HepG2 (cell line): ENCODE results near the gene SIRPA. TPM values are rescaled to one million over a fixed set of nuclear protein-coding genes. Genes with fewer than 3 reads are reported as not detected.
A peak's percentile ranks its signal among the peaks of the same experiment; 100 is the strongest.

Experiments
- AKNA ChIP-seq: sonication (generic); formaldehyde crosslinking; IDR thresholded peaks from 2 replicates; pipeline ENCODE4 v1.4.0; 2020; ENCODE audit warnings: missing genetic modification reagents, borderline replicate concordance
- ATAD3A ChIP-seq: sonication (generic); formaldehyde crosslinking; IDR thresholded peaks from 2 replicates; pipeline ENCODE4 v1.4.0; 2020; ENCODE audit warnings: missing genetic modification reagents
- NAIF1 ChIP-seq: sonication (generic); formaldehyde crosslinking; IDR thresholded peaks from 2 replicates; pipeline ENCODE4 v1.5.0; 2020; ENCODE audit warnings: mild to moderate bottlenecking, missing genetic modification reagents, borderline replicate concordance
- NFE2 ChIP-seq: sonication (generic); formaldehyde crosslinking; IDR thresholded peaks from 2 replicates; pipeline ENCODE4 v1.4.0; 2020; ENCODE audit warnings: missing genetic modification reagents
- NR2C2 ChIP-seq: sonication (generic); formaldehyde crosslinking; IDR thresholded peaks from 2 replicates; pipeline ENCODE4 v1.4.0; 2020; ENCODE audit warnings: missing genetic modification reagents, mild to moderate bottlenecking, moderate library complexity, borderline replicate concordance
- NR3C1 ChIP-seq: sonication (generic); formaldehyde crosslinking; IDR thresholded peaks from 2 replicates; pipeline ENCODE4 v1.4.0; 2020; ENCODE audit warnings: missing genetic modification reagents
- PHF8 ChIP-seq: sonication (generic); formaldehyde crosslinking; IDR thresholded peaks from 2 replicates; pipeline ENCODE4 v1.5.0; 2020; ENCODE audit warnings: missing genetic modification reagents
- SIN3B ChIP-seq: fragments of 150-350 bp; IDR thresholded peaks from 2 replicates; pipeline ENCODE4 v1.6.1; 2014; ENCODE audit warnings: low read length
- SIX1 ChIP-seq: sonication (generic); formaldehyde crosslinking; IDR thresholded peaks from 2 replicates; pipeline ENCODE4 v1.4.0; 2020; ENCODE audit warnings: missing genetic modification reagents, borderline replicate concordance
- U2AF2 ChIP-seq: fragments of 200-400 bp; formaldehyde crosslinking; IDR thresholded peaks from 2 replicates; pipeline ENCODE4 v1.6.1; 2017; ENCODE audit warnings: low read depth, mild to moderate bottlenecking, low read length
- ZBTB20 ChIP-seq: sonication (generic); formaldehyde crosslinking; IDR thresholded peaks from 2 replicates; pipeline ENCODE4 v1.8.1; 2023; ENCODE audit warnings: missing genetic modification reagents, low read depth, mild to moderate bottlenecking, borderline replicate concordance
- ZNF124 ChIP-seq: sonication (generic); formaldehyde crosslinking; IDR thresholded peaks from 2 replicates; pipeline ENCODE4 v1.4.0; 2020; ENCODE audit warnings: missing genetic modification reagents
- ZNF329 ChIP-seq: sonication (generic); formaldehyde crosslinking; IDR thresholded peaks from 2 replicates; pipeline ENCODE4 v1.9.0; 2021; ENCODE audit warnings: low read depth, mild to moderate bottlenecking, missing genetic modification reagents
- ZNF362 ChIP-seq: sonication (generic); formaldehyde crosslinking; IDR thresholded peaks from 2 replicates; pipeline ENCODE4 v1.4.0; 2020; ENCODE audit warnings: missing genetic modification reagents, mild to moderate bottlenecking, borderline replicate concordance
- ZNF576 ChIP-seq: sonication (generic); formaldehyde crosslinking; IDR thresholded peaks from 2 replicates; pipeline ENCODE4 v1.4.0; 2020; ENCODE audit warnings: mild to moderate bottlenecking, missing genetic modification reagents
- ZNF678 ChIP-seq: sonication (generic); formaldehyde crosslinking; IDR thresholded peaks from 2 replicates; pipeline ENCODE4 v1.4.0; 2020; ENCODE audit warnings: mild to moderate bottlenecking, missing genetic modification reagents
- polyA plus RNA-seq, 8 experiments: library from polyadenylated mRNA; depleted of rRNA in 3 of 8; stranded (reverse) in 7 of 8; unstranded in 1 of 8; fragments of >200 nt; fragmentation: Illumina TruSeq in 4 of 8; extraction: Trizol in 4 of 8; gene quantifications; 2 replicates each; pipeline versions ENCODE4 v1.2.1 to v1.2.3, GENCODE V29; 2011 to 2016; ENCODE audit warnings: low read depth in 4 of 8, missing spikeins in 1 of 8, mixed read lengths in 1 of 8; ENCODE audit not compliant: insufficient read depth in 1 of 8
- total RNA-seq, 5 experiments: library from RNA; depleted of rRNA; stranded (reverse); fragments of >200 nt; fragmentation: Illumina TruSeq; extraction: Trizol; gene quantifications; 2 replicates each; pipeline ENCODE4 v1.2.3, GENCODE V29; 2016; ENCODE audit warnings: low read depth in 1 of 5
- TF ChIP-seq, protein P1 (sequence below): sonication (generic); formaldehyde crosslinking; IDR thresholded peaks from 2 replicates; pipeline ENCODE4 v1.5.0; 2020; ENCODE audit warnings: missing genetic modification reagents
- TF ChIP-seq, protein P2 (sequence below): sonication (generic); formaldehyde crosslinking; IDR thresholded peaks from 2 replicates; pipeline ENCODE4 v1.4.0; 2020; ENCODE audit warnings: missing genetic modification reagents, borderline replicate concordance
- TF ChIP-seq, protein P3 (sequence below): sonication (generic); formaldehyde crosslinking; IDR thresholded peaks from 2 replicates; pipeline ENCODE4 v1.4.0; 2020; ENCODE audit warnings: missing genetic modification reagents

Gene SIRPA
- total and polyA plus RNA-seq, 2 of the 13 experiments (the other 11 are each of a cell fraction or from before 2014, with no cell fraction given) = 7.2 to 17.6 TPM

- TF ChIP-seq, protein P1, sequence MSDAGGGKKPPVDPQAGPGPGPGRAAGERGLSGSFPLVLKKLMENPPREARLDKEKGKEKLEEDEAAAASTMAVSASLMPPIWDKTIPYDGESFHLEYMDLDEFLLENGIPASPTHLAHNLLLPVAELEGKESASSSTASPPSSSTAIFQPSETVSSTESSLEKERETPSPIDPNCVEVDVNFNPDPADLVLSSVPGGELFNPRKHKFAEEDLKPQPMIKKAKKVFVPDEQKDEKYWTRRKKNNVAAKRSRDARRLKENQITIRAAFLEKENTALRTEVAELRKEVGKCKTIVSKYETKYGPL = no peak
- TF ChIP-seq ATAD3A (CRISPR knock-in tag) (no peak), SIN3B (no peak), PHF8 (CRISPR knock-in tag) (no peak), AKNA (CRISPR knock-in tag) (no peak), NR3C1 (CRISPR knock-in tag) (no peak), U2AF2 (no peak), NAIF1 (CRISPR knock-in tag) (no peak), NR2C2 (peak; percentile 49), SIX1 (no peak), ZNF362 (CRISPR knock-in tag) (no peak), NFE2 (no peak), ZNF124 (CRISPR knock-in tag) (no peak), ZNF576 (CRISPR knock-in tag) (no peak), ZNF329 (CRISPR knock-in tag) (no peak), ZNF678 (no peak), ZBTB20 (CRISPR knock-in tag) (no peak)
- TF ChIP-seq, protein P2, sequence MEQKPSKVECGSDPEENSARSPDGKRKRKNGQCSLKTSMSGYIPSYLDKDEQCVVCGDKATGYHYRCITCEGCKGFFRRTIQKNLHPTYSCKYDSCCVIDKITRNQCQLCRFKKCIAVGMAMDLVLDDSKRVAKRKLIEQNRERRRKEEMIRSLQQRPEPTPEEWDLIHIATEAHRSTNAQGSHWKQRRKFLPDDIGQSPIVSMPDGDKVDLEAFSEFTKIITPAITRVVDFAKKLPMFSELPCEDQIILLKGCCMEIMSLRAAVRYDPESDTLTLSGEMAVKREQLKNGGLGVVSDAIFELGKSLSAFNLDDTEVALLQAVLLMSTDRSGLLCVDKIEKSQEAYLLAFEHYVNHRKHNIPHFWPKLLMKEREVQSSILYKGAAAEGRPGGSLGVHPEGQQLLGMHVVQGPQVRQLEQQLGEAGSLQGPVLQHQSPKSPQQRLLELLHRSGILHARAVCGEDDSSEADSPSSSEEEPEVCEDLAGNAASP = no peak; the same call in 1 of the 2 replicates
- TF ChIP-seq, protein P3, sequence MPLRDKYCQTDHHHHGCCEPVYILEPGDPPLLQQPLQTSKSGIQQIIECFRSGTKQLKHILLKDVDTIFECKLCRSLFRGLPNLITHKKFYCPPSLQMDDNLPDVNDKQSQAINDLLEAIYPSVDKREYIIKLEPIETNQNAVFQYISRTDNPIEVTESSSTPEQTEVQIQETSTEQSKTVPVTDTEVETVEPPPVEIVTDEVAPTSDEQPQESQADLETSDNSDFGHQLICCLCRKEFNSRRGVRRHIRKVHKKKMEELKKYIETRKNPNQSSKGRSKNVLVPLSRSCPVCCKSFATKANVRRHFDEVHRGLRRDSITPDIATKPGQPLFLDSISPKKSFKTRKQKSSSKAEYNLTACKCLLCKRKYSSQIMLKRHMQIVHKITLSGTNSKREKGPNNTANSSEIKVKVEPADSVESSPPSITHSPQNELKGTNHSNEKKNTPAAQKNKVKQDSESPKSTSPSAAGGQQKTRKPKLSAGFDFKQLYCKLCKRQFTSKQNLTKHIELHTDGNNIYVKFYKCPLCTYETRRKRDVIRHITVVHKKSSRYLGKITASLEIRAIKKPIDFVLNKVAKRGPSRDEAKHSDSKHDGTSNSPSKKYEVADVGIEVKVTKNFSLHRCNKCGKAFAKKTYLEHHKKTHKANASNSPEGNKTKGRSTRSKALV (CRISPR knock-in tag) = no peak
Observed at GRCh38 chr20:1874450-1875182, 20.6 kb upstream of the SIRPA start (continued).
